A673 (cell line): ENCODE data around the gene MAB21L2. TPM values are rescaled to one million over a fixed set of nuclear protein-coding genes. Genes with fewer than 3 reads are reported as not detected.
"Not testable (repeated sequence)": the region's sequence is repeated elsewhere in the genome, so short reads cannot be mapped to it uniquely, and the experiment has no call there.

ENCODE experiments used
- Bru-seq: library from RNA; stranded (reverse); fragments of 400-500 nt; gene quantifications from one replicate; lab custom pipeline; 2021; lab: Mats Ljungman, UMichigan
- BruChase-seq, 2 experiments: library from RNA; stranded (reverse); fragments of 400-500 nt; gene quantifications; one replicate each; lab custom pipeline; 2021; lab: Mats Ljungman, UMichigan
- BruUV-seq: library from RNA; stranded (reverse); fragments of 400-500 nt; replicated peaks from 2 replicates; lab custom pipeline; 2021; lab: Mats Ljungman, UMichigan
- CTCF ChIA-PET: fragments of 300-600 bp; sonication (Branson Sonifier 250); formaldehyde crosslinking; loops from one replicate; lab custom pipeline; 2022; ENCODE audit warnings: antibody characterized with exemption; lab: Charles Lee
- POLR2A ChIA-PET: fragments of 300-600 bp; sonication (Branson Sonifier 250); formaldehyde crosslinking; loops from one replicate; lab custom pipeline; 2022; ENCODE audit warnings: antibody characterized with exemption; ENCODE audit not compliant: low non-redundant PET; lab: Charles Lee
- DNase-seq: peaks from one replicate; pipeline ENCODE4 v3.0.0-alpha.2; 2015; ENCODE audit warnings: low spot score
- H3K27ac ChIP-seq: fragments of 200-600 bp; sonication (generic); 2 replicates; pipeline ENCODE4 v1.5.1; 2016; ENCODE audit warnings: mixed run types, low read depth, mild to moderate bottlenecking, mixed read lengths, antibody characterized with exemption, low read length; ENCODE audit not compliant: poor library complexity, severe bottlenecking
- H3K27me3 ChIP-seq: fragments of 200-600 bp; sonication (generic); replicated peaks from 2 replicates; pipeline ENCODE4 v1.6.1; 2017; ENCODE audit warnings: mixed run types, low read depth, mild to moderate bottlenecking, mixed read lengths, antibody characterized with exemption, low read length; ENCODE audit not compliant: insufficient read depth, poor library complexity
- H3K36me3 ChIP-seq: fragments of 200-600 bp; sonication (generic); 2 replicates; pipeline ENCODE4 v1.6.1; 2016; ENCODE audit warnings: mixed run types, mild to moderate bottlenecking, mixed read lengths, antibody characterized with exemption, low read length; ENCODE audit not compliant: insufficient read depth, poor library complexity, severe bottlenecking
- H3K4me1 ChIP-seq: fragments of 200-600 bp; sonication (generic); 2 replicates; pipeline ENCODE4 v1.6.1; 2017; ENCODE audit warnings: mixed run types, mild to moderate bottlenecking, mixed read lengths, antibody characterized with exemption, low read length; ENCODE audit not compliant: insufficient read depth, poor library complexity, severe bottlenecking
- H3K4me3 ChIP-seq: fragments of 200-600 bp; sonication (generic); 2 replicates; pipeline ENCODE4 v1.5.1; 2016; ENCODE audit warnings: low read depth, mixed run types, mild to moderate bottlenecking, mixed read lengths, low read length; ENCODE audit not compliant: poor library complexity, severe bottlenecking
- H3K9me3 ChIP-seq: fragments of 200-600 bp; sonication (generic); 2 replicates; pipeline ENCODE4 v1.6.1; 2016; ENCODE audit warnings: mixed run types, low read depth, mild to moderate bottlenecking, mixed read lengths, antibody characterized with exemption, low read length; ENCODE audit not compliant: poor library complexity, severe bottlenecking
- EZH2 ChIP-seq: fragments of 200-600 bp; sonication (generic); IDR thresholded peaks from 2 replicates; pipeline ENCODE4 v1.6.1; 2017; ENCODE audit warnings: borderline replicate concordance, low read depth, mild to moderate bottlenecking, mixed read lengths, antibody characterized with exemption, low read length; ENCODE audit not compliant: poor library complexity, severe bottlenecking
- intact Hi-C: fragments of 100-400 bp; cut with micrococcal nuclease; formaldehyde crosslinking; loops from one replicate; pipeline ENCODE4 v1.10.0; 2022; ENCODE audit not compliant: unreplicated experiment
- long read RNA-seq: library from polyadenylated mRNA; stranded (forward); transcript quantifications from one replicate; pipeline ENCODE4 v2.0.0, GENCODE V29; 2022
- total RNA-seq: library from RNA; stranded (reverse); gene quantifications from 2 replicates; pipeline ENCODE4 v1.2.3, GENCODE V29; 2021
- TF ChIP-seq, protein P1 (sequence below): fragments of 300-800, 200-600 bp; sonication (generic); conservative IDR thresholded peaks from 2 replicates; pipeline ENCODE4 v1.5.1; 2017; ENCODE audit warnings: low read depth, mild to moderate bottlenecking, antibody characterized with exemption, low read length, moderate library complexity, mixed read lengths

Gene MAB21L2
- total RNA-seq = not detected in 2 replicates
- not detected for Bru-seq, nascent RNA
- not detected for BruChase-seq, experiment 1, labeled RNA remaining after a 2-hour chase
- BruChase-seq, experiment 2, labeled RNA remaining after a 6-hour chase = not detected
- long read RNA-seq = 0 reads

DNA sequence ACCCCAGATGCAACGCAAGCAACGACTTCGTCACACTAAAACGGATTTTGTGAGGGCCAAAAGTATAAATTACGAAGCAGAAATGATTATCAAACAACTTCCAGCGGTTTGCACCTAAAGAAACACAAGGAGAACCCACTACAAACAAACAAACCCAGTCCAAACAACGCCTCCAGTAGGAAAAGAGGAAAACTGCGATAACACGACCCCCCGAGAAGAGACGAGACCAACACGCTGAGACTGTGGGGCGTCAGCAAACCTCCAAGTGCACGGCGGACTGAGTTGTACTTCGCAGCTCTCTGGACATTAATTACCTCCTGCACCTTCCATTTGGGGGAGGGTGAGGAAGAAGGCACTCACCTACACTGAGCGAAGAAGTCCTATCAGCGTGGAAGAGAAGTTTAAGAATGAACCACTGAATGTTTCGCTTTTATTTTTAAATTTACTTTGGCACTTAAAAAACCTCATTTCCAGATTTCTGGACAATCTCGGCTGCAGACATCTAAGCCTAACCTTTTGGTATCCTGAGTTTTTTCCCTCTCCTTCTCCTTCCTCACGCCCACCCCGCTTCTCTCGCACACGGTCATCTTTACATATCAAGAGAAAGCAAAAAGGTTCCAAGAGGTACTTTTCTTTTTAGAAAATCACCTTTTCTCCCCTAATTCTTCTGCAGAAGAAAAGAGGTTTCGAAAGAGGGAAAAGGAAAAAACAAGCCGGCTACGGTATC lies at the start of gene MAB21L2:
Gene MAB21L2 (plus strand): TSS at position 6 of the 727 bp plus-strand sequence. CDS start 879 bp downstream, outside the sequence.
- Histone ChIP-seq H3K27me3 (no peaks in the 10 kb centered on the region), H3K9me3 (no peaks in the 10 kb centered on the region), H3K27ac (no peak within 1 kb of the TSS), H3K36me3 (peaks cover 5% of the 10 kb centered on the region), H3K4me1 (no peaks in the 10 kb centered on the region), H3K4me3 (no peak within 1 kb of the TSS)
- CTCF ChIA-PET = no interaction called here
- no TSS peak for BruUV-seq
- no peak for TF ChIP-seq EZH2
- TF ChIP-seq, protein P1, sequence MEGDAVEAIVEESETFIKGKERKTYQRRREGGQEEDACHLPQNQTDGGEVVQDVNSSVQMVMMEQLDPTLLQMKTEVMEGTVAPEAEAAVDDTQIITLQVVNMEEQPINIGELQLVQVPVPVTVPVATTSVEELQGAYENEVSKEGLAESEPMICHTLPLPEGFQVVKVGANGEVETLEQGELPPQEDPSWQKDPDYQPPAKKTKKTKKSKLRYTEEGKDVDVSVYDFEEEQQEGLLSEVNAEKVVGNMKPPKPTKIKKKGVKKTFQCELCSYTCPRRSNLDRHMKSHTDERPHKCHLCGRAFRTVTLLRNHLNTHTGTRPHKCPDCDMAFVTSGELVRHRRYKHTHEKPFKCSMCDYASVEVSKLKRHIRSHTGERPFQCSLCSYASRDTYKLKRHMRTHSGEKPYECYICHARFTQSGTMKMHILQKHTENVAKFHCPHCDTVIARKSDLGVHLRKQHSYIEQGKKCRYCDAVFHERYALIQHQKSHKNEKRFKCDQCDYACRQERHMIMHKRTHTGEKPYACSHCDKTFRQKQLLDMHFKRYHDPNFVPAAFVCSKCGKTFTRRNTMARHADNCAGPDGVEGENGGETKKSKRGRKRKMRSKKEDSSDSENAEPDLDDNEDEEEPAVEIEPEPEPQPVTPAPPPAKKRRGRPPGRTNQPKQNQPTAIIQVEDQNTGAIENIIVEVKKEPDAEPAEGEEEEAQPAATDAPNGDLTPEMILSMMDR = no peak
- no peak for DNase-seq
- intact Hi-C loops = no loop called here
- POLR2A ChIA-PET = no interaction called here

DNA sequence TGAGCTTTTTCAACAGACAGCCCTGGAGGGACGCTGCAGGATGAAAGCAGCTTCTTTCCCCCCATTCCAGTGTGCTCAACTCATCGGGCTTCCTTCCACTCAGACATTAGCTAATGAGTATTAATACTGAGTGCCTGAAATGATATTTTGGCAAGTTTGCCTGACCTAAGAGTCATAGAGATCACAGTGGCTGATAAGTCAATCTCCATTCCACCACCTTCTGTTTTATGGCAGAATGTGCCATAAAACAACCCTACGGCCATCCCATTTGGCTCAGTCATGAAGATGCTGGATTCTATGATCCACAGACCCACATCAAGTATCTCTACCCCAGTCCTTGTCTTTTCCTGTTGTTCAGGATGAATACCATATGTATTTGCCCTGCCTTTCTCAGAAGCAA lies 48.3 kb upstream of the MAB21L2 start:
- Histone ChIP-seq H3K36me3 (no peaks in the 10 kb centered on the region), H3K27me3 (no peaks in the 10 kb centered on the region), H3K4me1 (no peaks in the 10 kb centered on the region), H3K9me3 (no peaks in the 10 kb centered on the region), H3K27ac (no peak overlapping the region), H3K4me3 (no peak overlapping the region)
- TF ChIP-seq, protein P1 = no peak
- TF ChIP-seq EZH2 = no peak
- CTCF ChIA-PET = no interaction called here
- BruUV-seq = no TSS peak
- POLR2A ChIA-PET = no interaction called here
- intact Hi-C loops = no loop called here
- DNase-seq = no peak

DNA sequence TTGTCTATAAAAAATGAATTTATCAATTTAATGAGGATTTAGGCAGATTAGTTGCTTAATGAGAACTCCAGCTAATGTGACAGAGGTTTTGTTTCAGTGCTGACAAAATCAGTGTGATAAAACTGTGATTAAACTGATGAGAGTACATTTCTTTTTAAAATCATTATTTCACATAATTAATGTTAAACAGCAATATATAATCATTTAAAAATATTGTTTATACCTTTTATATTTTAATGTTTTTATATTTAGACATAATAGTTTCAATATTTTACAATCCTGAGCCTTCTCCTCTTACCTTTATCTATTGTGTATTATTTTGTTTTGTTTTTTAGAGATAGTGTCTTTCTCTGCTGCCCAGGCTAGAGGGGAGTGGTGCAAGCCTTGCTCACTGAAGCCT lies 47.1 kb upstream of the MAB21L2 start:
- DNase-seq = no peak
- Histone ChIP-seq H3K36me3 (no peaks in the 10 kb centered on the region), H3K4me1 (no peaks in the 10 kb centered on the region), H3K27me3 (no peaks in the 10 kb centered on the region), H3K4me3 (no peak overlapping the region), H3K9me3 (no peaks in the 10 kb centered on the region), H3K27ac (no peak overlapping the region)
- ChIA-PET POLR2A (no interaction called here), CTCF (no interaction called here)
- no peak for TF ChIP-seq EZH2
- TF ChIP-seq, protein P1 = no peak
- BruUV-seq = no TSS peak
- intact Hi-C loops = no loop called here

DNA sequence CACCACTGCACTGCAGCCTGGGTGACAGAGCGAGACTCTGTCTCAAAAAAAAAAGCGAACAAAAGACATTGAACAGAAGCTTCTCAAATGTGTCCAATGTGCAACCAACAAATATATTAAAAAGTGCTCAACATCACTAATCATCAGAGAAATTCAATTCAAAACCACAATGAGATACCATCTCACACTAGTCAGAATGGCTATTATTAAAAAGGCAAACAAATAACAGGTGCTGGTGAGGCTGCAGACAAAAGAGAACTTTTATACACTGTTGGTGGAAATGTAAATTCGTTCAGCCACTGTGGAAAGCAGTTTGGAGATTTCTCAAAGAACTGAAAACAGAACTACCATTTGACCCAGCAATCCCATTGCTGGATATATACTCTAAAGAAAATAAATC lies 44.0 kb upstream of the MAB21L2 start:
- H3K27ac ChIP-seq, H3K36me3 ChIP-seq, CTCF ChIA-PET, BruUV-seq, POLR2A ChIA-PET, intact Hi-C loops, H3K4me3 ChIP-seq, DNase-seq, H3K9me3 ChIP-seq, H3K27me3 ChIP-seq, H3K4me1 ChIP-seq: not testable (repeated sequence)
